Left ventricle myocardium inferior (tissue), 1 donor: ENCODE results near the gene SPAG9. TPM values are rescaled to one million over a fixed set of nuclear protein-coding genes. Genes with fewer than 3 reads are reported as not detected.
"Not testable (repeated sequence)": the region's sequence is repeated elsewhere in the genome, so short reads cannot be mapped to it uniquely, and the experiment has no call there.

Experiments used
- DNase-seq: peaks from one replicate; pipeline ENCODE4 v3.0.0-alpha.2; 2020
- H3K27ac ChIP-seq: fragments of 200-600 bp; replicated peaks from 2 replicates; pipeline ENCODE4 v1.8.0; 2021
- H3K27me3 ChIP-seq: fragments of 200-600 bp; 2 replicates; pipeline ENCODE4 v1.8.0; 2021; ENCODE audit warnings: low read depth
- H3K36me3 ChIP-seq: fragments of 200-600 bp; 2 replicates; pipeline ENCODE4 v1.8.0; 2021
- H3K4me1 ChIP-seq: fragments of 200-600 bp; 2 replicates; pipeline ENCODE4 v1.8.0; 2021
- H3K4me3 ChIP-seq: fragments of 200-600 bp; 2 replicates; pipeline ENCODE4 v1.8.0; 2021; ENCODE audit warnings: mild to moderate bottlenecking, moderate library complexity
- H3K9me3 ChIP-seq: fragments of 200-600 bp; replicated peaks from 2 replicates; pipeline ENCODE4 v1.8.0; 2021
- intact Hi-C: fragments of 100-400 bp; cut with micrococcal nuclease; formaldehyde crosslinking; loops from one replicate; pipeline ENCODE4 v1.11.0; 2022
- total RNA-seq: library from RNA; stranded (reverse); fragmentation: NEBNext Ultra II Directional; extraction: Animal tissue kit (Norgen Biotek cat#: 25700); gene quantifications from one replicate; pipeline ENCODE4 v1.2.1, GENCODE V29; 2021
- TF ChIP-seq, protein P1 (sequence below): fragments of 200-600 bp; IDR thresholded peaks from 2 replicates; pipeline ENCODE4 v1.8.0; 2021; ENCODE audit warnings: antibody characterized with exemption, mild to moderate bottlenecking, borderline replicate concordance
- donor health status: DM: no; HTN: yes; CAD: no; lungs with severe emphysema.

Gene SPAG9
- total RNA-seq, 1 donor from 2014 or later, result 43.8 TPM

DNA sequence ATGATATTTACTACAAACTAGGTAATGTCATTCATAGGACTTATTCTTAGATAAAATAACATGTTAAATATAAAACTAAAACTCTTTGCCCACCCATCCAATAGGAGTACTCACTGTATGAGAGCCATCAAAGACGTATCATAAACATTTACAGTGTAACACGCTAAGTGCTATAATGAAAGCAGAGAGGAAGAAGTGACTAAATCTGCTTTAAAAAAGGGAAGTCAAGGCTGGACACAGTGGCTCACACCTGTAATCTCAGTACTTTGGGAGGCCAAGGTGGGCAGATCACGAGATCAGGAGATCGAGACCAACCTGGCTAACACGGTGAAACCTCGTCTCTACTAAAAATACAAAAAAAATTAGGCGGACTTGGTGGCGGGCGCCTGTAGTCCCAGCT lies 32.4 kb downstream of the SPAG9 start:
- Histone ChIP-seq H3K27me3 (no peaks in the 10 kb centered on the region), H3K27ac (no peak overlapping the region)
- intact Hi-C loops, result no loop called here

GRCh38 chr17:51087072-51087757 lies 33.5 kb downstream of the SPAG9 start:
- H3K36me3 ChIP-seq, result no peaks in the 10 kb centered on the region
- TF ChIP-seq, protein P1, sequence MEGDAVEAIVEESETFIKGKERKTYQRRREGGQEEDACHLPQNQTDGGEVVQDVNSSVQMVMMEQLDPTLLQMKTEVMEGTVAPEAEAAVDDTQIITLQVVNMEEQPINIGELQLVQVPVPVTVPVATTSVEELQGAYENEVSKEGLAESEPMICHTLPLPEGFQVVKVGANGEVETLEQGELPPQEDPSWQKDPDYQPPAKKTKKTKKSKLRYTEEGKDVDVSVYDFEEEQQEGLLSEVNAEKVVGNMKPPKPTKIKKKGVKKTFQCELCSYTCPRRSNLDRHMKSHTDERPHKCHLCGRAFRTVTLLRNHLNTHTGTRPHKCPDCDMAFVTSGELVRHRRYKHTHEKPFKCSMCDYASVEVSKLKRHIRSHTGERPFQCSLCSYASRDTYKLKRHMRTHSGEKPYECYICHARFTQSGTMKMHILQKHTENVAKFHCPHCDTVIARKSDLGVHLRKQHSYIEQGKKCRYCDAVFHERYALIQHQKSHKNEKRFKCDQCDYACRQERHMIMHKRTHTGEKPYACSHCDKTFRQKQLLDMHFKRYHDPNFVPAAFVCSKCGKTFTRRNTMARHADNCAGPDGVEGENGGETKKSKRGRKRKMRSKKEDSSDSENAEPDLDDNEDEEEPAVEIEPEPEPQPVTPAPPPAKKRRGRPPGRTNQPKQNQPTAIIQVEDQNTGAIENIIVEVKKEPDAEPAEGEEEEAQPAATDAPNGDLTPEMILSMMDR, result no peak
- intact Hi-C loops, result no loop called here
- no peak overlapping the region for H3K4me3 ChIP-seq
- H3K27me3 ChIP-seq, result no peaks in the 10 kb centered on the region
- peaks cover 42% of the 10 kb centered on the region for H3K4me1 ChIP-seq
- no peaks in the 10 kb centered on the region for H3K9me3 ChIP-seq
- H3K27ac ChIP-seq, result no peak overlapping the region
- DNase-seq, result no peak

More for the DNA sequence above, 32.4 kb downstream of the SPAG9 start:
- Histone ChIP-seq H3K9me3 (no peaks in the 10 kb centered on the region), H3K4me3 (no peak overlapping the region), H3K36me3 (no peaks in the 10 kb centered on the region), H3K4me1 (peaks cover 48% of the 10 kb centered on the region)
- DNase-seq, result no peak
- TF ChIP-seq, protein P1, result no peak

- Histone ChIP-seq H3K36me3 (no peaks in the 10 kb centered on the region), H3K27ac (no peak overlapping the region), H3K4me1 (peaks cover 27% of the 10 kb centered on the region), H3K27me3 (no peaks in the 10 kb centered on the region), H3K9me3 (no peaks in the 10 kb centered on the region), H3K4me3 (no peak overlapping the region)
- TF ChIP-seq, protein P1, result no peak
- DNase-seq, result no peak
- intact Hi-C loops, result no loop called here
These were observed 35.4 kb downstream of the SPAG9 start for GRCh38 chr17:51085150-51085805.

GRCh38 chr17:51083981-51084380 lies 36.7 kb downstream of the SPAG9 start:
- DNase-seq, result no peak
- H3K27me3 ChIP-seq, result no peaks in the 10 kb centered on the region
- intact Hi-C loops, result no loop called here
- H3K36me3 ChIP-seq, result peaks cover 5% of the 10 kb centered on the region
- TF ChIP-seq, protein P1, result no peak
- peaks cover 27% of the 10 kb centered on the region for H3K4me1 ChIP-seq
- no peaks in the 10 kb centered on the region for H3K9me3 ChIP-seq
- no peak overlapping the region for H3K4me3 ChIP-seq
- no peak overlapping the region for H3K27ac ChIP-seq

GRCh38 chr17:51083364-51083763 lies 37.3 kb downstream of the SPAG9 start:
- H3K27me3 ChIP-seq, H3K9me3 ChIP-seq, H3K4me3 ChIP-seq, DNase-seq, intact Hi-C loops, H3K27ac ChIP-seq: not testable (repeated sequence)
- H3K4me1 ChIP-seq, result peaks cover 27% of the 10 kb centered on the region
- peaks cover 11% of the 10 kb centered on the region for H3K36me3 ChIP-seq

GRCh38 chr17:51079049-51079448 lies 41.6 kb downstream of the SPAG9 start:
- no peak overlapping the region for H3K4me3 ChIP-seq
- intact Hi-C loops, result no loop called here

More at GRCh38 chr17:51079049-51079448, 41.6 kb downstream of the SPAG9 start:
- Histone ChIP-seq H3K4me1 (no peaks in the 10 kb centered on the region), H3K9me3 (no peaks in the 10 kb centered on the region), H3K27me3 (no peaks in the 10 kb centered on the region), H3K36me3 (peaks cover 34% of the 10 kb centered on the region), H3K27ac (no peak overlapping the region)
- no peak for DNase-seq
- TF ChIP-seq, protein P1, result no peak
